HG02759 (cell line): ENCODE results near the gene TARS1.
"Not testable (repeated sequence)": the region's sequence is repeated elsewhere in the genome, so short reads cannot be mapped to it uniquely, and the experiment has no call there.

Experiments used
- ATAC-seq: cut with Tn5 transposase; IDR thresholded peaks from one replicate; pipeline ENCODE4 v1.9.1; 2021; ENCODE audit warnings: mild to moderate bottlenecking, moderate library complexity; ENCODE audit not compliant: unreplicated experiment

Gene TARS1

DNA sequence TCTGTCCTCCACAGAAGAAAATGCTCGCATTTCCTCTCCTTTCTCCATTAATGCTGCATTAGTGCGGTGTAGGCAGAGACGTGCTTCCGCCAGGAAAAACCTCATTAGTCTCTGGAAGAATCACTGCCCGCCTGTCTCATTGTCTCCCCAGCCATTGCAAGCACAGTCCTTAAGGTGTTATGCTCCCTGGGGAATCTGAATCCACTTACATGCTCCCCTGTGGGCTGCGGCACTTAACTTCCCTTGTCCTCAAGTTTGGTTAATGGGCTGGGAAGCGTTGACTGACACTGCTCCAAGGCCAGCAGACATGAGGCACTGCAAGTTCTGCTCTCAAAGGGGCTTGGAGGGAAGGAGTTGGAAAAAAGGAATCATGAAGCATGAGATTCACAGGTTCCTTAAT is 41.6 kb downstream of the TARS1 start:
- no peak for ATAC-seq

DNA sequence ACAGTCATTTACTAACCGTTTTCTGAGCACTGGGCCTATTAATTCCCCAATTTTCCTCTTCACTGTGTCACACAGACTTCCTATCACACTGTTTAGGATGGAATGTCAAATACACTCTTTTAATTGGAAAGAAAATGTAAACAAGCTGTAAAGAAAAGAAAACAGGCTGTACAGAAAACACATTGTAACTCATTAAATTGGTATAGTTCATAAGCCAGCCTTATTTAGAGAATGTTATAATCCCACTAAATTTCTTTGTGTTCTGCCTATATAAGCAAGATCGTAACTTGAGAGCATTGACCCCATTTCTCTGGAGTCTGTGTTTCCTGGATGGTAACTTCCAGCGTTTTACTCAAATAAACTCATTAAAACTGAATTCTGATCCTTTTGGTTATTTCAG is 46.5 kb downstream of the TARS1 start:
- no peak for ATAC-seq

GRCh38 chr5:33488558-33489355 is 48.0 kb downstream of the TARS1 start:
- no peak for ATAC-seq

DNA sequence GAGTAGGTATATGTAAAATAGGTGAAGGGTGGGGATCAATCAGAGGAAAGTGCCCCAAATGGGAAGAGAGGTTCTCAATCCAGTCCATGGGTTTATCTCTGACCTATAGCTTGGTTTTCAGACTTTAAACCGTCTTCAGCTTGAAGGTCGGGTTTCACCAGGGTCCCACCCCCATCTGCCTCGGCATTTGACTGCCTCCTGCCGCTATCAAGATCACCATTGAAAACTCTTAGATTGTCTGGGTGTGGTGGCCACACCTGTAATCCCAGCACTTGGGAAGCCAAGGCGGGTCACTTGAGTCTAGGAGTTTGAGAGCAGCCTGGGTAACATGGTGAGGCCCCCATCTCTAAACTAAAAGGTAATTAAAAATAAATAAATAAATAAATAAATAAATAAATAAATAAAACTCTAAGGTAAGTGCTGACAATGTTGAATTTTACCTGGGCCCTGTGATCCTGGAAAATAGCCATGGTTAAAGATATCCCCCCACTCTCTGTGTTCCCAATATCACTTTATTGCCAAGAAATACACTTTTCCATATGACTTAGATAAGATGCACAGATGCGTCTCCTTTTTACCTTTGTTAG is 48.8 kb downstream of the TARS1 start:
- no peak for ATAC-seq

DNA sequence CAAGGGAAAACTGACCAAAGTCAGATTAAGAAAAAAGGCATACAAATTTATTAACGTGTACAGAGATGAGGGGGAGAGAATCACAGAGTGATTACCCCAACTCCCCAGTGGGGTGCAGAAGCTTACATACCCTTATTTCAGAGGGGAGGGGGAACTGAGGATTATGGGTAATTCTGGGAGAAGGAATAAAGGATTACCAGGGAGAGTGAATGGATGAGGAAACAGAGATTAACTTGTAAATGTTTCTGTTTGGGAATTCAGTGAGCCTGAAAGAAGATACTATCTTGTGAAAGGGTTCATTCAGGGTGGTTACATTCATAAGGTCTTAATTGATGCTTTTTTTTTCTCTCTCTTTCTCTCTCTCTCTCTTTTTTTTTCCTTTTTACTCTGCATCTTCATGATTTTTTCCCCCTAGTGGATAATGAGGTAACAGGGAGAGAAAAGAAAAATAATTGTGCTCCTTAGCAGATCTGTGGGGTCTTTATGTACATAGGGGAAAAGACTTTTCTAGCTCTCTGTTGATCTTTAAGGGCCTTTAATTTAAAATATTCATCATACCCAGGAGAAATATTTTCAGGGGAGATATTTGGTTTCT is 49.4 kb downstream of the TARS1 start:
- no peak for ATAC-seq

DNA sequence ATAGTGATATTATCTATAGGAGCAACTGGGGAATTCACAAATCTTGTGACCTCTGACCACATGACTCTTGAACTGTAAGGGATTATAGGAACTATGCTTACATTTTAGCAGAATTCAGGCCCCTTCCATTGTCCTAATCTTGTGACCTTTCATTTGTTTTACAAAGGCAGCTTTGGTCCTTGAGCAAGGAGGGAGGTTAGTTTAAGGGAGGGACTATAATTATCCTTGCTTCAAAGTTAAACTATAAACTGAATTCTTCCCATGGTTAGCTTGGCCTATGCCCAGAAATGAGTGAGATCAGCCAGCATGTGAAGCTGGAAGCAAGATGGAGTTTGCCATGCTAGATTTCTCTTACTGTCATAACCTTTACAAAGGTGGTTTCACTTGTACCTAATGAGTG is 51.2 kb downstream of the TARS1 start:
- no peak for ATAC-seq

DNA sequence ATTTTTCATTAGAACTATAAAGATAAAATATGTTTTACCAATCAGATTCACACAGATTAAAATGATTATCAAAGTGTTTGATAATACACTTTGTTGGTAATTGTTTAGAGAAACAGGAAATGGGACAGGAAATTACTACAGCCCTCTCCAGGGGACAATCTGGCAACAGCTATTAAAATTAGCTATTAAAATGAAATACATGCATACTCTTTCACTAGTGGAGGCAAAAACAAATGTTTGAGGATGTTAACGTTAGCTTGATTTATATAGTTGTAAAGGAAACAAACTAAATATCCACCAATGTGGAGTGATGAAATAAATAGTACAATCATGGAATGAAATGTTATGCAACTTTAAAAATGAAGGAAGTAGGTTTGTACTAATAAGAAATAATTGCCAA is 53.7 kb downstream of the TARS1 start:
- no peak for ATAC-seq

GRCh38 chr5:33501260-33501659 is 60.5 kb downstream of the TARS1 start:
- ATAC-seq, result no peak

DNA sequence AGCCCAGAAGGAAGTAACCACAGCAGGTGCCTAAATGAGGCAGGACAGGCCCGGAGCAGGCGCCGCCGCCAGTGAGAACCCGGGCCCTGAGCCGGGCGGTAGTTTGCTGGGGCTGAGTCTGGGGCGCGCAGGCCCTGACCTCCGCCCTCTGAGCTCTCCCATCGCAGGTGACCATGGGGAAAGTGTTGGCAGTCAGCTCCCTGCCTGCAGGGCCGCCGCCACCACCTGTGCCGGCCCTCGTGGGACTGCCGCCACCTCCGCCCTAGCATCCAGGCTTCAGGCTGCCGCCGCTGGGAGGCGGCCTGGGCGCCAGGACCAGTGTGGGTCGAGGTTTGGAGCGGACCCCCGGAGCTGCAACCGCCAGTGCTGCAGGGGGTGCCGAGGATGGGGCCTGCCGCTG is 61.1 kb downstream of the TARS1 start:
- ATAC-seq, result no peak

GRCh38 chr5:33504570-33504969 is 63.8 kb downstream of the TARS1 start:
- ATAC-seq, result no peak

- ATAC-seq, result no peak
These were observed 66.7 kb downstream of the TARS1 start for GRCh38 chr5:33507426-33507825.

GRCh38 chr5:33509036-33509435 is 68.3 kb downstream of the TARS1 start:
- no peak for ATAC-seq

DNA sequence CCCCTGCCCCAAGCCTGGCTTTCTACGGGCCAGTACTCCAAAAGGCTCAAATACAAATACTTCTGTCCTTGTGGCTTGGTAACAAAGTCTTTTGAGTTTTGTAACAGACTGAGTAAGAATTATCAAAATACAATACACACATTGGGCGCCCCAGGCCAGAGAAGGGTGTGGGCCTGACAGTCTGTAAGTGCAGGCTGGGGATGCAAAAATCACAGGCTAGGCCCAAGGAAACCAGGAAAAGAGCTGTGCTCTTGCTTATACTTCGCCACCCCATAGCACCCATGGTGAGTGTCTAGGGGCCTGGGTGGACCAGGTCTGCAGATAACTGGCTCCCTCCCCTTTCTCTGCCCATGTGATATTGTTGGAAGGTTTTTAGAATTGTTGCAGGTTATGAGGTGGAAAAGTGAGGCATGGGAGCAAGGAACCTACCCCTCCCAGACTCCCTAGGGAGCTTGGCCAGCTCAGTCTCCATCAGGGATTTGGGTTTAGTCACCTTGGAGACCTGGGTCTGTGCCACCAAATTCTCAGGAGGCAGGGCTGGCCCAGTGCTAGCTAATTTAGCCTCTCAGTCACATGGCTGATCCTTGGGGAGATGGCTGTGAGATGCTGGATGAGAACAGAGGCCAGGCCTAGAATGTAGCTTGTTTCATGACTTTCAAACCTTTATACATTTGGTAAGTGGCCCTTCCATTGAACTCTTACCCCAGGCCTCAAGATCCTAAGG is 72.9 kb downstream of the TARS1 start:
- ATAC-seq, result no peak

GRCh38 chr5:33515366-33515765 is 74.6 kb downstream of the TARS1 start:
- ATAC-seq, result not testable (repeated sequence)

- no peak for ATAC-seq
These were observed 75.7 kb downstream of the TARS1 start for GRCh38 chr5:33516421-33516820.
